Prostate gland (tissue), 2 donors: ENCODE measurements around the gene FFAR4. TPM values are rescaled to one million over a fixed set of nuclear protein-coding genes. Genes with fewer than 3 reads are reported as not detected.

Experiments
- DNase-seq: peaks from one replicate; pipeline ENCODE4 v3.0.0-alpha.2; 2019; ENCODE audit warnings: low spot score
- H3K27ac ChIP-seq, 2 donors: fragments of 200-600 bp; sonication (generic); 2 replicates each; pipeline ENCODE4 v1.5.1; 2017 to 2019
- H3K27me3 ChIP-seq: fragments of 200-600 bp; sonication (generic); replicated peaks from 2 replicates; pipeline ENCODE4 v1.5.1; 2019; ENCODE audit not compliant: insufficient read depth
- H3K36me3 ChIP-seq, 2 donors: fragments of 200-600 bp; sonication (generic); 1 replicate in 1 of 2; 2 replicates in 1 of 2; pipeline versions ENCODE4 v1.5.1 to v1.8.1; 2017 to 2019
- H3K4me1 ChIP-seq: fragments of 200-600 bp; sonication (generic); replicated peaks from 2 replicates; pipeline ENCODE4 v1.5.1; 2019
- H3K4me3 ChIP-seq, 2 donors: fragments of 200-600 bp; sonication (generic); 2 replicates each; pipeline ENCODE4 v1.5.1; 2017 to 2019
- H3K9me3 ChIP-seq: fragments of 200-600 bp; sonication (generic); 2 replicates; pipeline ENCODE4 v1.5.1; 2017
- CTCF ChIP-seq, 4 experiments: fragments of 200-600 bp in 2 of 4; fragments of 450-650 bp in 2 of 4; sonication (generic) in 2 of 4; IDR thresholded peaks; 1 replicate in 3 of 4; 2 replicates in 1 of 4; pipeline ENCODE4 v1.5.1; 2016 to 2019; ENCODE audit warnings: antibody characterized with exemption in 4 of 4, mild to moderate bottlenecking in 2 of 4, moderate library complexity in 2 of 4
- POLR2A ChIP-seq: fragments of 450-650 bp; IDR thresholded peaks from one replicate; pipeline ENCODE4 v1.6.1; 2016; ENCODE audit warnings: antibody characterized with exemption, mild to moderate bottlenecking
- POLR2AphosphoS5 ChIP-seq: sonication (generic); formaldehyde crosslinking; IDR thresholded peaks from one replicate; pipeline ENCODE4 v1.6.1; 2017; ENCODE audit warnings: antibody characterized with exemption
- WGBS: methylation state at CpG from one replicate; pipeline ENCODE4 v1.1.5; 2018; 5-methylcytosine and 5-hydroxymethylcytosine counted together
- intact Hi-C: fragments of 100-400 bp; cut with DNase I; formaldehyde crosslinking; loops from one replicate; pipeline ENCODE4 v1.14.2; 2022
- total RNA-seq, 2 donors: library from RNA; depleted of rRNA; stranded (reverse); fragments of >200 nt; gene quantifications; one replicate each; pipeline ENCODE4 v1.1.0, GENCODE V29; 2016

Gene FFAR4
- total RNA-seq, 2 donors from 2014 or later: 0.18 TPM; not detected in 1

- no peaks in the 10 kb centered on the region for H3K36me3 ChIP-seq
- intact Hi-C loops: loop anchor here (10.0 kb wide), 1 partner anchor 122 kb away; no protein-coding TSS in a partner anchor
- H3K4me1 ChIP-seq: no peaks in the 10 kb centered on the region
- WGBS: 91% methylated on average over 3 of the region's 3 CpGs
- H3K27me3 ChIP-seq: no peaks in the 10 kb centered on the region
- TF ChIP-seq POLR2A (no peak), POLR2AphosphoS5 (no peak), CTCF (IDR thresholded peaks at IDR 0.05) (no peak)
- H3K9me3 ChIP-seq: no peaks in the 10 kb centered on the region
- no peak overlapping the region for H3K4me3 ChIP-seq
- no peak overlapping the region for H3K27ac ChIP-seq
- no peak for DNase-seq
Measured at GRCh38 chr10:93552780-93553179, 13.7 kb upstream of the FFAR4 start.

- Histone ChIP-seq H3K27ac (no peak overlapping the region), H3K4me3 (no peak overlapping the region), H3K4me1 (no peaks in the 10 kb centered on the region), H3K36me3 (no peaks in the 10 kb centered on the region), H3K27me3 (no peaks in the 10 kb centered on the region), H3K9me3 (no peaks in the 10 kb centered on the region)
- TF ChIP-seq POLR2AphosphoS5: no peak
- no peak for TF ChIP-seq POLR2A
- no peak for TF ChIP-seq CTCF (IDR thresholded peaks at IDR 0.05)
- 88% methylated on average over 8 of the region's 8 CpGs for WGBS
- DNase-seq: no peak
- intact Hi-C loops: loop anchor here (10.0 kb wide), 1 partner anchor 121 kb away; no protein-coding TSS in a partner anchor
Measured at GRCh38 chr10:93553482-93554315, 12.8 kb upstream of the FFAR4 start.

- H3K36me3 ChIP-seq: no peaks in the 10 kb centered on the region
- 77% methylated on average over 1 of the region's 1 CpG for WGBS
- H3K4me1 ChIP-seq: no peaks in the 10 kb centered on the region
- no peaks in the 10 kb centered on the region for H3K27me3 ChIP-seq
- no peaks in the 10 kb centered on the region for H3K9me3 ChIP-seq
- no peak for DNase-seq
- H3K4me3 ChIP-seq: no peak overlapping the region
- TF ChIP-seq POLR2AphosphoS5 (no peak), CTCF (IDR thresholded peaks at IDR 0.05) (no peak), POLR2A (no peak)
- intact Hi-C loops: loop anchor here (10.0 kb wide), 1 partner anchor 121 kb away; no protein-coding TSS in a partner anchor
- no peak overlapping the region for H3K27ac ChIP-seq
Measured at GRCh38 chr10:93554316-93554663, 12.2 kb upstream of the FFAR4 start.

- Histone ChIP-seq H3K9me3 (no peaks in the 10 kb centered on the region), H3K36me3 (no peaks in the 10 kb centered on the region), H3K4me1 (no peaks in the 10 kb centered on the region), H3K4me3 (no peak overlapping the region), H3K27ac (no peak overlapping the region), H3K27me3 (no peaks in the 10 kb centered on the region)
- 56% methylated on average over 14 of the region's 14 CpGs for WGBS
- TF ChIP-seq CTCF (IDR thresholded peaks at IDR 0.05) (peak; percentile 47 to 73 (median 61)), POLR2AphosphoS5 (no peak)
- peak; percentile 68 for DNase-seq
- intact Hi-C loops: loop anchor here (10.0 kb wide), 1 partner anchor 120 kb away; no protein-coding TSS in a partner anchor
Measured at GRCh38 chr10:93554760-93555432, 11.6 kb upstream of the FFAR4 start.
